ENCODE results near the gene TRPV5.

Gene TRPV5

GRCh38 chr7:142868188-142868985, 65.2 kb downstream of the TRPV5 start:
- FAIRE-seq = no peak

- FAIRE-seq = no peak
Measured at GRCh38 chr7:142867398-142868187, 66.0 kb downstream of the TRPV5 start.

- FAIRE-seq = no peak
Measured at GRCh38 chr7:142867097-142867378, 66.5 kb downstream of the TRPV5 start.

- no peak for FAIRE-seq
Measured at GRCh38 chr7:142866361-142867096, 67.0 kb downstream of the TRPV5 start.

- no peak for FAIRE-seq
Measured at GRCh38 chr7:142865766-142866165, 67.8 kb downstream of the TRPV5 start.

GRCh38 chr7:142864980-142865747, 68.4 kb downstream of the TRPV5 start:
- no peak for FAIRE-seq

- FAIRE-seq = no peak
Measured at GRCh38 chr7:142863891-142864685, 69.5 kb downstream of the TRPV5 start.

- no peak for FAIRE-seq
Measured at GRCh38 chr7:142862786-142863400, 70.7 kb downstream of the TRPV5 start.

GRCh38 chr7:142862351-142862750, 71.2 kb downstream of the TRPV5 start:
- FAIRE-seq = no peak

GRCh38 chr7:142860968-142861367, 72.6 kb downstream of the TRPV5 start:
- no peak for FAIRE-seq

- FAIRE-seq = no peak
Measured at GRCh38 chr7:142859829-142860228, 73.7 kb downstream of the TRPV5 start.

- no peak for FAIRE-seq
Measured at GRCh38 chr7:142859411-142859810, 74.1 kb downstream of the TRPV5 start.
